ENCODE results near the gene GLCCI1.

GRCh38 chr7:7980134-7980533 is 11.5 kb downstream of the GLCCI1 start:
- no peak for TF ChIP-seq CTCF (IDR thresholded peaks at IDR 0.05)
- TF ChIP-seq POLR2A (IDR thresholded peaks at IDR 0.05) = no peak

Data from tibial nerve (tissue), 3 donors.